ENCODE results near the gene LRRC9.
A peak's percentile ranks its signal among the peaks of the same experiment; 100 is the strongest.
"Not testable (repeated sequence)": the region's sequence is repeated elsewhere in the genome, so short reads cannot be mapped to it uniquely, and the experiment has no call there.

LRRC9 gene

DNA sequence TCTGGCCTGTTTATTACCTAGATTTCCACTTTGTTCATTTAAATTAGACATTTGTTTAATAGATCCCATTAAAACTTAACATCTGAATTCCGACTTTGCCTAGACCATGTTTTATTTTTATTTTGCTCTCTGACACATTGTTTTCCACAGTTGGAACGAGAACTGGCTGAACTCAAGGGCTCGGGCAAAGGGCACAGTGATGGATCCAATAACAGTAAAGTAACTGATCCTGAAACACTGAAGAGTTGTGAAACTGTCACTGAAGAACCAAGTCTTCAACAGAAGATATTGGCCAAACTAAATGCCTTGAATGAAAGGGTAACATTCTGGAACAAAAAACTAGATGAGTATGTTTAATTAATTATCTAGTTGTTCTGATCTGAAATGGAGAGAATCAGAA, 39.7 kb downstream of the LRRC9 start:
- no peak for DNase-seq

DNA sequence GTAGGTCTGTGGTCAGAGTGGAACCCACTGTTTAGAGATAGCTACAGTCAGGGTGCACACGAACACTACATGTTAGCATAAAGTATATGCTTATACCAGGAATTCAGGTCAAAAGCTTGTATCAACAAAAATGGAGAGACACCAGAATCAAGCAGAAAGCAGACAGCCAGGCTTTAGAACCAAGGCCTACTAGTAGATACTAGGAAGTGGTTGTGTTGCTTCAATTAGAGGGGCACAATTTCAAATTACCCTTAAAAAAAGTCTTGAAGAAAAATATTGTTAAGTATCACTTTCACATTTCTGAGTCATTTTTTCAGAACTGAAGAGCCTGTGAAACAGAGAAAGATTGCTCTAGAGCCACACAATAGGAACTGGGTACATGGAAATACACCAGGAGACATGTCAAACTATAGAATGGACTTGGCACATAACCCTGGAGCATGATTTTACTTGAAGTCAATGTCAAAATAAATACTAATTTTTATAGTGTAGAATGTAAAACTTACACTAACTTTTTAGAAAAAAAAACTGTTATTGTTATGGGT, 41.6 kb downstream of the LRRC9 start:
- no peak for DNase-seq

DNA sequence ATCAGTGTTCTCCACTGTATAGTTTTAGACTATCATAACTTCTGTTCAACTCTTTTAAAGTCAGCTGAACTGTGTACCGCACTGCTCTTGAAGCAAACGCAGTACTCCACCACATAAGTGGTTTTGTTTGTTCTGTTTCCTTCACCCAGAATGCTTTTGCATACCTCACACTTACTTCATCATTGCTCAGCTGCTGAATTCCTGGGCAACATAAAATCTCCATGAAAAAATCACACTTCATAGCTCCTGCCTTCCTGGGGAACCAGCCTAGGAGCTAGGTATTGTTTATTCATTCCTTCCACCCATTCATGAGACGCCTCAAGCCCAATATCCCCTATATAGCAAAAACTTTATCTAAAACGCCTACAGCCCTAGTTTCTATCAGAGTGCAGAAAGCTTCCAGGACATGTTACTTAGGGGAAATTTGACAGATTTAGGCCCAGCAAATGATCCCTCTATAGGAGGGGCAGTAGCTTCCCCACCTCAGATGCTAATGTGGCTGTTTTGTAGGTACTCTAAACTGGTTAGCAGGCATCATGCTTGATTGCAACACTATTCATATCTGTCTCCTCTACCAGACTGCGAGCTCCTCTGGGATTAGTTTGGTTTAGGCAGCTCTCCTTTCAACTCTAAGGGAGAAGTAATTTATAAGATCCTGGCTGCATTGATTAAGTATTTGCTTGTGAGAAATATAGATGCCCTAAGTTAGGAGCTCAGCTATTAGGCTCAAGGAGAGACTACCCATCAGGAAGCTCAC, 44.5 kb downstream of the LRRC9 start:
- DNase-seq, result no peak

DNA sequence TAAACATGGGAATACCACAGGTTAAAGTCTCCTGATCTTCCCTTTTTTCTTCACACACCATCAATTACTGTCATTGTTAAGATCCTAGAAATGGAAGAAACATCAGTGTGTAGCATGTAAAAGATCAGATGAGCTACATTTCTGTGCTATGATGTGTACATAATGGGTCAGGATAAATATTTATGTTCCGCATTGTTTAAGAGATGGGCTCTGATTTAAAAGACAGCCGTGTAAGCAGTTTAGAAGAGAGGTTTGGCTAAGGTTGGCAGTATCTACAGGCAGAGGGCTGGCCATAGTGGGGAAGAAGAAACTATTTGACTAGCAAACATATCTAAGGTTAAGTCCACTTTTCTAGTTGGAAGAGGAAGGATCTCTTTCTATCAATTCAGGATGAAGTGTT, 49.4 kb downstream of the LRRC9 start:
- DNase-seq, result no peak

DNA sequence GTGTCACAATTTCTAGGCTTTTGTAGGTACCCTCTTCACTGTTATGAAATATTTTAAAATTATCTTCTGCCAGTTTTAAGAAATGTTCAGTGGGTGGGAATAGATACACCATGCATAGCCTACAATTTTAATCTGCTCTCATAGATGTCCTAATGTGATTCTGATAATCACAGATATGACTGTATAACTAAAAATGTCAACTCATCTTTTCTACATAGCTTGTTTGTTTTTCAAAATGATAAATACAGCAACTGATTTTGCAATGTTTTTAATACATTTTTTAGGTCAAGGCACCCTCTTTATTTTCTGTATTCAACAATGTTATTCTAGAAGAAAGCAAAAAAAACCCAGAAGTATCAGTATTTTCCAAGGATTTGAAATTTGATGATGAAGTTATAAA, 61.6 kb downstream of the LRRC9 start:
- no peak for DNase-seq

DNA sequence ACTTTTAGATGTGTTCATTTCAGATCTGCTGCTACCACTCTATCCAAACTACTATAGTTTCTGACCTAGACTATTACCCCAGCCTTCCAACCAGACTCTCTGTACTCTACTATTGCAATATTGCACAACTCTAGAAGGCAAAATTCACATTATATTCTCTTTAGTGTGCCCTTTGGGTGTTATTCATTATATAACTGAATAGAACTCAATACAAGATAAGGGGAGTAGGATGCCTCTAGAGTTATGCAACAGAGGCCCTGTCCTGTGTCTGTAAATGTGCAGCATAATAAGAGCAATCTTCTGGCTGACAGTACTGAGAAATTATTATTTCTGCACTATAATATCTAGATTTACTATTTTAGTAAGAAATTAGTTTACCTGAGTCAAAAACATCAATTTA, 63.1 kb downstream of the LRRC9 start:
- DNase-seq, result no peak

DNA sequence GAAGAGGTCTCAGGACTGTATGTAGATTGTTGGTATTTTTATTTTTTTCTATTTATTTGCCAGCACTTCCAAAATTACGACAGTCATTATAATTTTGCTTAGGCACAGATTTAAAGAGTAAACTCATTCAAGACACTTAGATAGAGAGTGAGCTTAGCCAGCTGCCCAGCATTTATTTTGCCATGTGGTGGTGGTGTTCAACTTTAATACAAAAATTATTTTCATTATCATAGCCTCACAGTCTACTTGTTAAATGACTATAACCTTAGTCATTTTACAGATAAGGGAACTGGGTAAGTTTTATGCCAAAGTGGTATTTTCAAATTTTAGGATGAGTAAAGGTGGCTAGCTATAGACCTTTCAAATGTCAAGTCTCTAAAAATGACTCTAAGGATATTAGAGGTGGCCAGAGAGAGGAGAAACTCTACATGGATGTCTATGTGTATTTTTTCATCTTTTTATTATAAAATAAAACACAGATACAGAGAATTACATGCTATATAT, 66.7 kb downstream of the LRRC9 start:
- no peak for DNase-seq

DNA sequence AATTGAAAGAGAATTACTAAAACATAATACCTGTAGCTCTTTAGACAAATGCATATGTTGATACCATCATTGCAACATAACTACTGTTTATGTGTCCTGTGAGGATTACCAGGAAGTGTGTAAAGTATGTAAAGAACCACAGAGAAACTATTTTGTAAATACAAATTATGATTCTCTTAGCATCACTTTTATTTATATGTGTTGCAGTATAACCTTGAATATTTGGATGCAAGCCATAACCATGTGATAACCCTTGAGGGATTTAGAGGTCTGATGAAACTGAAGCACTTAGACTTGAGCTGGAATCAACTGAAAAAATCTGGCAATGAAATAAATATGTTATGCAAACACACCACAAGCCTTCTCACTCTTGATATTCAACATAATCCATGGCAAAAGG, 77.5 kb downstream of the LRRC9 start:
- no peak for DNase-seq

DNA sequence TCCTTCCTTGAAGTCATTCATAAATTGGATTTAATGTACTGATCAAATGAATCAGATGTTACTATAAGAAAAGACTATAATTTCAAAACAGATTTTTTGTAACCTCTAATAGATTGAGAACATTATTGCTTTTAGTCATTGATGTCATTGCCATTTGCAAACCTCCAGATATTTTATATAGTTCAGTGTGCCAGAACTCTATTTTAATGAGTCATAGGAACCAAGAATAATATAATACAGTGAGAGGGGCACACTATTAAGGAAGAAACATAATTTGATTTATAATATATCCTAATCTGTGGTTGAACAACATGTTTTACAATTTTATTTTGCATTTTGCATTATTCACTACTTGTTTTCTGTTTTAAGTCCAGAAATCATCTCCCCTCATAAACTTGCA, 78.0 kb downstream of the LRRC9 start:
- DNase-seq, result no peak

DNA sequence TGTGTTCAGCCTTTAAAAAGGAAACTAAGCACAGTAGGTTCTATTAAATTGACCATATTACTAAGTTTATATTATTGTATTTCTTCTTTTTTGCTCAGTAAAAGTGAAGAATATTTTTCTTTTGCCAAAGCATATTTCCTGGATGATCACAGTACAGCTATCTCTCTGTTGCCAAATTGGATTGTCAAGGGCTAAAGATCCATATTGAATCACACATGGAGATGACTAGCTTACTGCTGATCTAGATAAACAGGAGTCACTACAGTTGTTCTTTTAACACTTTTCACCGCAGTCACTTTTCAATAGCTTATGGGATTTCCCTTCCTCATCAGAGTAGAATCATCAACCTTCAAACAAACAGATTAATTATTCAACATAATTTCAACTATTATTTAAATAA, 78.6 kb downstream of the LRRC9 start:
- DNase-seq, result no peak

DNA sequence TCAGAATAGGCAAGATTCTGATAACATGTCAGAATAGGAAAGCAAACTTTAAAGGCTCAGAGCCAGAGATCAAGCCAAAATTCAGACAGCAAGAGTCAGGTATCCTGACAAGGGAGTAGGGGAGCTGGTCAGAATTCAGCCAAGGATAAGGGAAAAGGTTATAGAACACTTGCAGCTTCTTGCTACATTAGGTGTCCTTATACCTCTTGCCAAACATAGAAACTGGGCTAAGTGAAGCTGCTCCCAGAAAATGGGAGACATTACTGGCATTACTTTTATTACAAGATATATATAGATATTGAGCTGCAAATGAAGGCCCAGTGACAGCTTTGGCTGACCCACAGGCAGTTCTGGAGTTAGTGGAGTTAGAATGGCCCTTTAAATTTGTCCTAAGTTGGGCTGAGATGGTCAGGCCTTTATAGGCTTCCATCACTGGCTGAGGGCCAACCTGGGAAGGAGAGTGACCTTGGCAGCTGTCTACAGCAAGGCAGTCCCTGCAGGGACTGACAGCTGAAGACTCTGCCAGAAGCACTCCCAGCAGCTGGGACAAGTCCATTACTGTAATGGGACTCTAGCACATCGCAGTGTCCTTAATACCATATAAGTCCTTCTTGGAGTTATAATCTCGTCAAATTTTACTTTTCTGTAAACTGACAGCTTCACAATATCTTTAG, 83.0 kb downstream of the LRRC9 start:
- no peak for DNase-seq

DNA sequence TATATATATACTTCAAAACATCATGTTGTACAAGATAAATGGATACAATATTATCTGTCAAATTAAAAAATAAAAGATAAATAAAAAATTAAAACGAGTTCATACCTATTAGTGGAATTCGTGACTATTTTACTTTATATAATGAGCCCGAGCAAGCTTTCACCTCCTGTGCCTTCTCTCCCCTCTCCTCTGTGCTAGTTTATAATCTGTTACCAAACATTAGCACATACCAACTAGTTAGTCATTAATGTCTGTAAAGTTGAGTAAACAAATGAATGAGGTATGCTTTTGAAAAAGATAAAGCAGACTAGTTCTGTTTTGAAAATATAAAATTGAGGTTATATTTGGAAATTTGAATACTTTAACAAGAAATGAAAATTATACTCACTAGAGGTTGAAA, 84.0 kb downstream of the LRRC9 start:
- no peak for DNase-seq

DNA sequence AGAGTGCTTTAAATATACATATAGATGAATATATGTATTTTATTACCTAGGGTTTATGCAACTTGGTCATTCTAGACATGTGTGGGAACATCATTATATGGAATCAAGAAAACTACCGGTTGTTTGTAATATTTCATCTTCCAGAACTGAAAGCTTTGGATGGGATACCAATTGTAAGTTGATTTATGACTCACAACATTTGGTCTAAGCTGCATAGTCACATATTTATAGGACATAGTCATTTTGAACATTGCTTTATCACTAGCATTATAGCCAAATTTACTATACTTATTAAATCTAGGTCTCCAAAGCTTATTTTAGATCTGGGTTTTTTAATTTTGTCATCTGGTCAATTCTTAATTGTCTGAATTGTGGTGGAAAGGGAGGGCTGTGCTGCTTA, 88.1 kb downstream of the LRRC9 start:
- no peak for DNase-seq

DNA sequence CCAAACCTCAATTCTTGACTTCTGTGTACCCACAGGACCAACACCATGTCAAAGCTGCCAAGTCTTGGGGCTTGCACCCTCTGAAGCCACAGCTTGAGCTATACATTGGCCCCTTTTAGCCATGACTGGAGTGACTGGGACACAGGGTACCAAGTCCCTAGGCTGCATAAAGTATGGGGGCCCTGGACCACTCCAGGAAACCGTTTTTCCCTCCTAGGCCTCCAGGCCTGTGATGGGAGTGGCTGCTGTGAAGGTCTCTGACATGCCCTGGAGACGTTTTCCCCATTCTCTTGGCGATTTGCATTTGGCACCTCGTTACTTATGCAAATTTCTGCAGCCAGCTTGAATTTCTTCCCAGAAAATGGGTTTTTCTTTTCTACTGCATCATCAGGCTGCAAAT, 90.3 kb downstream of the LRRC9 start:
- not testable (repeated sequence) for DNase-seq

DNA sequence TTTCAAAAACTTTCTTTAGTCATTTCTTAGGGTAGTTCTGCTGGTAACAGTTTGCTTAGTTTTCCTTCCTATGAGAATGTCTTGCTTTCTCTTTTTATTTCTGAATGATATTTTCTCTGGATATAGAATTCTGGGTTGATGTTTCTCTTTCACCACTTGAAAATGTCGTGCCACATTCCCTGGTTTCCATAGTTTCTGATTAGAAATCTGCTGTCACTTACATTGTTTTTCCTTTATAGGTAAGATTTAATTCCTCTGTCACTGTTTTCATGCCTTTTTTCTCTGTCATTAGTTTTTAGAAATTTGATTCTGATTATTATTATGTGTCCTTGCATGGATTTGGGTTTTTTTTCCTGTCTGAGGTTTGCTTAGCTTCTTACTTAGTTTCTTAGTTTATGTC, 94.5 kb downstream of the LRRC9 start:
- no peak for DNase-seq

DNA sequence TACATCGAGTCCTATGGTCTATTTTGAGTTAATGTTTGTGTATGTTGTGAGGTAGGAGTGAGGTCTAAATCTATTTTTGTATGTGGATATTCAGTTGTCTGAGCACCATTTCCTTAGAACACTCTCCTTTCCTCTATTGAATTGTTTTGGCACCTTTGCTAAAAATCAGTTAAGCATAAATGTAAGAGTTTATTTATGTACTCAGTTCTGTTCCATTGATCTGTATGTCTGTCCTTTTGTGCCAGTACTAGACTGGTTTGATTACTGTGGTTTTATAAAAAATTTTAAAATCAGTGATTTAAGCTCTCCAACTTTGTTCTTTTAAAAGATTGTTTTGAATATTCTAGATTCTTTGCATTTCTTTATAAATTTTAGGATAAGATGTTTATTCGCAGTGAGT, 101.7 kb downstream of the LRRC9 start:
- DNase-seq, result no peak

DNA sequence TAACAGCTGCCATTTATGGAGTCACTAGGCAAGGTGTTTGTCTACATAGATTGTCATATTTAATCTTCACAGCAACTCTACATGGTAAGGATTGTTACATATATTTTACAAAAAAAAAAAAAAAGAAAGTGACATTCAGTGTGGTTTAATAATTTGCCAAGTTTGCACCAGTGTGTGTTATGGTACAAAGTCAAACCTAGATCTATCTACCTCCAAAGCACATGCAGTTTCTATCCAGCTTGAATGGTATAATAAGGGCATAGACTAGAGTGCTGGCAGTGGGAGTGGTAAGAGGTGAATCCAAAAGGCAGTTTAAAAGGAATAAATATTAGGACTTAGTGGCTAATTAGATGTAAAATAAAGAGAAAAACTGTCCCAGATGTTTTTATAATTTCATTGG, 105.6 kb downstream of the LRRC9 start:
- DNase-seq, result no peak

DNA sequence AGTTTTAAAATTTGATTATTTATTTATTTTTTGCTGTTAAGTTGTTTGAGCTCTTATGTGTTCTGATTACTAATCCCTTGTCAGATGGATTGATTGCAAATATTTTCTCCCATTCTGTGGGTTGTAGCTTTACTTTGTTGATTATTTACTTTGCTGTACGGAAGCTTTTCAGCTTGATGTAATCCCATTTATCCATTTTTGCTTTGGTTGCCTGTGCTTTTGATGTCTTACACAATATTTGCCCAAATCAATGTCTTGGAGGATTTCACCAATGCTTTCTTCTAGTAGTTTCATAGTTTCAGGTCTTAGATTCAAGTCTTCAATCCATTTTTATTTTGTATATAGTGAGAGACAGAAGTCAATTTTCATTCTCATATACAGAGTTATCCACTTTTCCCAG, 115.2 kb downstream of the LRRC9 start:
- DNase-seq, result no peak

DNA sequence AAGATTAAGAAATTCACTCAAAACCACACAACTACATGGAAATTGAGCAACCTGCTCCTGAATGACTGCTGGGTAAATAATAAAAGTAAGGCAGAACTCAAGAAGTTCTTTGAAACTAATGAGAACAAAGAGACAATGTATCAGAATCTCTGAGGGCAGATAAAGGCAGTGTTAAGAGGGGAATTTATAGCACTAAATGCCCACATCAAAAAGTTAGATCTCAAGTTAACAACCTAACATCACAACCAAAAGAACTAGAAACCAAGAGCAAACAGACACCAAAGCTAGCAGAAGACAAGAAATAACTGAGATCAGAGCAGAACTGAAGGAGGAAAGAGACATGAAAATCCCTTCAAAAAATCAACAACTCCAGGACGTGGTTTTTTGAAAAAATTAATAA, 128.0 kb downstream of the LRRC9 start:
- not testable (repeated sequence) for DNase-seq

DNA sequence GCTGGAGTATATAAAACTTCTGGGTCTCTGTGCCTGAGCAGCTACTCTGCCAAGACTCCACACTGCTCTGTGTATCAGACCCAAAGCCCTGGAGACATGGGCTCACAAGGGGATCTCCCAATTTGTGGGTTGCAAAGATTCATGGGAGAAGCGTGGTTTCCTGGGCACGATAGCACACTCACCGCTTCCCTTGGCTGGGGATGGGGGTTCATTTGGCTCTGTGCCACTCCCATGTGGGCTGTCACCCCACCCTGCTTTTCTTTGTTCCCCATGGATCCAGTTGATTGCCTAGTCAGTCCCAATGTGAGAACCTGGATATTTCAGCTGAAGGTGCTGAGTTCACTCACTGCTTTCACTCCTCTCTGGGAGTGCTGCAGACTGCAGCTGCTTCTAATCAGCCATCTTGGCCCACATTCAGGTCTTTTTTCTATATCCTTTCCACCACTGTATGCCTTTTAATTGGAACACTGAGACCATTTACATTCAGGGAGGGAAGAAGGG, 131.8 kb downstream of the LRRC9 start:
- peak; percentile 10 for DNase-seq

DNA sequence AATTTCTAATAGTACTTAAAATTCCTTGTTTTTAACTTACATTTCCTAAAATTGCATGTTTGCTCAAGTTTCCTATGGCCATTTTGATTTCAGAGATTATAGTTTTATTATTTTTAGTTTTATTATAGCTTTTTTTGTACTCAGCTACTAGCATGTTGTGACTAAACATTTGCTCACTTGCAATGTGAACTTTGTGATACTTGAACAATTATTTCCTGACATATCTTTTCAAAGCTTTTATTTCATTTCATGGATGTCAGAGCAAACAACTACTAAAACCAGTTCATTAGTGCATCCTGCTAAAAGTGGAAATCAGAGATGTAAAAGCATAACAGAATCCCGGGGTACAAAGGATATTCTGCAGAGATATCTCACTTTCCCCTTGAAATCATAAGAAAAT, 138.1 kb downstream of the LRRC9 start:
- no peak for DNase-seq

DNA sequence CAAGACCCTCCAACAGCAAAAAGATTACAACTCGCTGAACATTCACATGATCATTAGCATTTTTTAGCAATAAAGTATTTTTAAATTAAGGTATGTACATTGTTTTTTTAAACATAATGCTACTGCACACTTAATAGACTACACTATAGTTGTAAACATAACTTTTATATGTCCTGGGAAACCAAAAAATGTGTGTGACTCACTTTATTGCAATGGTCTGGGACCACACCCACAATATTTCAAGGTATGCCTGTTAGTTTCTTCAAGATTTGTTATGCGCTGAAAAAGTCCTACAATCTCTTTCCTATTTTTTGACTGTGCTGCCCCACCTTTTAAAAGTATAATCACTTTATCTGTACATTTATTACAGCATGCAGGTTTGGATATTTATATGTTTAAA, 141.4 kb downstream of the LRRC9 start:
- DNase-seq, result no peak

DNA sequence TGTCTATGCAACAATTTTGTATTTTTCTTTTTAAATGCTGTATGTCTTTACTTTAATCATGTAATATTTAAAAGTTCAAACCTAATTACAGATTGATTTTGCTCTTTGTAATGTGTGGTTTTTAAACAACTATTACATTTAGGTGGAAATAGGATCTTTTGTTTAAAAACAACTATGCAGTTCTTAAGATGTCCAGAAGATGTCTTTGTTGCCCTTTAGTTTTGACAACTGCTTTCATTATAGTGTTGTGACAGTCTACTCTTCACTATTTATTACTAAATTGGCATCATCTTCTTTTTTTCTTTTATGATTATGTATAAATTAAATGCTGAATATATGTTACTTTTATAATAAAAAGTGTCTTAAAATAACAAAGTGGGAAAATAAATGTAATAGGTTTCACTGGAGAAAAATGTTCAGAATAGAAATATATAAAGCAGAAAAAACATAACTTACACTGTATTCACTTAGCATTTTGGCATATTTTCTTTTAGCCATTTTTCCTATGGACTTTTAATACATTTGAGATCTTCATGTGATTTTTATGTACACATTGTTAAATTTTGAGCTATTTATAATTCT, 144.6 kb downstream of the LRRC9 start:
- DNase-seq, result peak; percentile 51

DNA sequence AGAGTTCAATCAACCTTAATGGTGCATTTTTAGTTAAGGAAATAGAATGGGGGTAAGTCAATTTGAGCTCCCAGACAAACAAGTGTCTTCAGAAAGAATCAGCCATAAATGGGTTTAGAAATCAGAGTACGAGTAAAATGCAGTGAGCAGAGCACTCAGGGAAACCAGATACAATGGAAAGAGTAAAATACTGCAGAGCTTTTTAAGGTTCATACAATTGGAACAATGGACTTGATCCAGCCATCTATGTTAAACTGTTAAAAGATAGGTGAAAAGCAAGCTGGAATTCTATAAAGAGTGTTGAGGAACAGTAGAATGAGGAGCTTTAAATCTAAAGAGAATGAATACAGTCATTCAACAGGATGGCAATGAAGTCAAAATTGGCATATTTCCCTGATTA, 147.9 kb downstream of the LRRC9 start:
- DNase-seq, result no peak

Data from CD4-positive, alpha-beta T cell treated with Interleukin-12 subunit alpha and Interleukin-12 subunit beta, for 1 hour (primary cell).